GM23248 (cell line): ENCODE results near the gene CHCHD3.

Experiments
- EZH2 ChIP-seq: fragments of 200-600 bp; sonication (generic); IDR thresholded peaks from 2 replicates; pipeline ENCODE4 v1.6.1; 2018; ENCODE audit warnings: antibody characterized with exemption, mild to moderate bottlenecking; ENCODE audit not compliant: insufficient read depth, poor library complexity, severe bottlenecking
- EZH2phosphoT487 ChIP-seq: fragments of 200-600 bp; sonication (generic); IDR thresholded peaks from 2 replicates; pipeline ENCODE4 v1.6.1; 2018; ENCODE audit warnings: antibody characterized with exemption, moderate library complexity, mild to moderate bottlenecking, low read depth; ENCODE audit not compliant: insufficient read depth

- no peak for TF ChIP-seq EZH2
- TF ChIP-seq EZH2phosphoT487: no peak
Measured at GRCh38 chr7:133119067-133119466, 37.2 kb upstream of the CHCHD3 start.
